Karpas-422 (cell line): Measurements from ENCODE around the gene GSTA4. TPM values are rescaled to one million over a fixed set of nuclear protein-coding genes. Genes with fewer than 3 reads are reported as not detected.
"Not testable (repeated sequence)": the region's sequence is repeated elsewhere in the genome, so short reads cannot be mapped to it uniquely, and the experiment has no call there.

Experiments used
- DNase-seq: peaks from one replicate; pipeline ENCODE4 v3.0.0-alpha.2; 2015
- H2AFZ ChIP-seq: fragments of 200-600 bp; sonication (generic); 2 replicates; pipeline ENCODE4 v1.6.1; 2014; ENCODE audit warnings: antibody characterized with exemption, low read length, mixed read lengths
- H3K27ac ChIP-seq: fragments of 200-600 bp; sonication (generic); 2 replicates; pipeline ENCODE4 v1.5.1; 2014; ENCODE audit warnings: mild to moderate bottlenecking, low read length, moderate library complexity
- H3K27me3 ChIP-seq: fragments of 200-600 bp; sonication (generic); 2 replicates; pipeline ENCODE4 v1.6.1; 2014; ENCODE audit warnings: low read length, mixed read lengths
- H3K36me3 ChIP-seq: fragments of 200-600 bp; sonication (generic); 2 replicates; pipeline ENCODE4 v1.6.1; 2014; ENCODE audit warnings: low read length, mixed read lengths; ENCODE audit not compliant: insufficient read depth
- H3K4me1 ChIP-seq: fragments of 200-600 bp; sonication (generic); 2 replicates; pipeline ENCODE4 v1.6.1; 2014; ENCODE audit warnings: mild to moderate bottlenecking, low read length, mixed read lengths
- H3K4me2 ChIP-seq: fragments of 200-600 bp; sonication (generic); 2 replicates; pipeline ENCODE4 v1.6.1; 2014; ENCODE audit warnings: low read length, low read depth, mild to moderate bottlenecking; ENCODE audit not compliant: poor library complexity, severe bottlenecking
- H3K4me3 ChIP-seq: fragments of 200-600 bp; sonication (generic); 2 replicates; pipeline ENCODE4 v1.5.1; 2014; ENCODE audit warnings: mild to moderate bottlenecking, antibody characterized with exemption, low read length, mixed read lengths
- H3K79me2 ChIP-seq: fragments of 200-600 bp; sonication (generic); 2 replicates; pipeline ENCODE4 v1.6.1; 2014; ENCODE audit warnings: mild to moderate bottlenecking, low read length, mixed read lengths
- H3K9ac ChIP-seq: fragments of 200-600 bp; sonication (generic); 2 replicates; pipeline ENCODE4 v1.6.0; 2014; ENCODE audit warnings: low read length
- H3K9me2 ChIP-seq: fragments of 200-600 bp; sonication (generic), shearing (Covaris generic); replicated peaks from 2 replicates; pipeline ENCODE4 v1.6.0; 2014; ENCODE audit warnings: mild to moderate bottlenecking, low read length, moderate library complexity; ENCODE audit not compliant: insufficient read depth
- H3K9me3 ChIP-seq: fragments of 300-700, 200-600 bp; sonication (generic); 2 replicates; pipeline ENCODE4 v1.6.1; 2014; ENCODE audit warnings: low read length, mixed read lengths
- H4K20me1 ChIP-seq: fragments of 200-600 bp; sonication (generic); 2 replicates; pipeline ENCODE4 v1.6.1; 2014; ENCODE audit warnings: mild to moderate bottlenecking, antibody characterized with exemption, low read length, low read depth; ENCODE audit not compliant: insufficient read depth
- total RNA-seq: library from RNA; depleted of rRNA; stranded (reverse); fragments of >200 nt; shearing (Covaris generic); gene quantifications from 2 replicates; pipeline ENCODE4 v1.2.3, GENCODE V29; 2014; ENCODE audit warnings: low replicate concordance; rRNA removed

GSTA4 gene
- total RNA-seq, 1 experiment from 2014 or later: 2.8 TPM

- not testable (repeated sequence) for H3K27me3 ChIP-seq, H3K4me2 ChIP-seq, H3K4me1 ChIP-seq, H3K36me3 ChIP-seq, H3K27ac ChIP-seq, H4K20me1 ChIP-seq, DNase-seq, H3K79me2 ChIP-seq, H3K4me3 ChIP-seq, H2AFZ ChIP-seq, H3K9me2 ChIP-seq, H3K9me3 ChIP-seq, H3K9ac ChIP-seq
These were observed 52.3 kb downstream of the GSTA4 start for GRCh38 chr6:52942821-52943220.

- Histone ChIP-seq H3K79me2 (no peaks in the 10 kb centered on the region), H3K4me1 (no peaks in the 10 kb centered on the region), H3K9ac (no peak overlapping the region), H3K4me2 (no peak overlapping the region), H3K27ac (no peak overlapping the region), H2AFZ (no peak overlapping the region), H3K4me3 (no peak overlapping the region), H4K20me1 (no peaks in the 10 kb centered on the region), H3K9me2 (no peaks in the 10 kb centered on the region), H3K27me3 (no peaks in the 10 kb centered on the region), H3K9me3 (no peaks in the 10 kb centered on the region), H3K36me3 (no peaks in the 10 kb centered on the region)
- no peak for DNase-seq
These were observed 52.9 kb downstream of the GSTA4 start for GRCh38 chr6:52942221-52942620.

GRCh38 chr6:52937908-52938307 is 57.2 kb downstream of the GSTA4 start:
- H4K20me1 ChIP-seq: no peaks in the 10 kb centered on the region
- no peak overlapping the region for H3K4me2 ChIP-seq
- no peak overlapping the region for H3K4me3 ChIP-seq
- DNase-seq: no peak
- no peaks in the 10 kb centered on the region for H3K9me2 ChIP-seq
- H3K9ac ChIP-seq: no peak overlapping the region
- no peaks in the 10 kb centered on the region for H3K36me3 ChIP-seq
- H3K79me2 ChIP-seq: no peaks in the 10 kb centered on the region
- no peaks in the 10 kb centered on the region for H3K4me1 ChIP-seq
- H3K27ac ChIP-seq: no peak overlapping the region
- H3K27me3 ChIP-seq: no peaks in the 10 kb centered on the region
- no peak overlapping the region for H2AFZ ChIP-seq
- H3K9me3 ChIP-seq: no peaks in the 10 kb centered on the region

- Histone ChIP-seq H3K4me1 (no peaks in the 10 kb centered on the region), H4K20me1 (no peaks in the 10 kb centered on the region), H3K4me2 (no peak overlapping the region), H3K79me2 (no peaks in the 10 kb centered on the region), H3K4me3 (no peak overlapping the region), H3K9ac (no peak overlapping the region), H3K9me3 (no peaks in the 10 kb centered on the region), H3K27ac (no peak overlapping the region), H3K27me3 (no peaks in the 10 kb centered on the region), H3K9me2 (no peaks in the 10 kb centered on the region), H3K36me3 (no peaks in the 10 kb centered on the region), H2AFZ (no peak overlapping the region)
- no peak for DNase-seq
These were observed 61.3 kb downstream of the GSTA4 start for GRCh38 chr6:52933778-52934177.

- Histone ChIP-seq H3K27ac (no peak overlapping the region), H3K9ac (no peak overlapping the region), H3K36me3 (no peaks in the 10 kb centered on the region), H3K9me3 (no peaks in the 10 kb centered on the region), H3K79me2 (no peaks in the 10 kb centered on the region), H3K4me2 (no peak overlapping the region), H3K27me3 (no peaks in the 10 kb centered on the region), H3K9me2 (no peaks in the 10 kb centered on the region), H3K4me3 (no peak overlapping the region), H4K20me1 (no peaks in the 10 kb centered on the region), H2AFZ (no peak overlapping the region), H3K4me1 (no peaks in the 10 kb centered on the region)
- no peak for DNase-seq
These were observed 63.7 kb downstream of the GSTA4 start for GRCh38 chr6:52931351-52931750.

- Histone ChIP-seq H4K20me1 (no peaks in the 10 kb centered on the region), H3K4me3 (no peak overlapping the region), H3K36me3 (no peaks in the 10 kb centered on the region), H3K4me2 (no peak overlapping the region), H3K27me3 (no peaks in the 10 kb centered on the region), H2AFZ (no peak overlapping the region), H3K9me2 (no peaks in the 10 kb centered on the region), H3K79me2 (no peaks in the 10 kb centered on the region), H3K9me3 (no peaks in the 10 kb centered on the region), H3K9ac (no peak overlapping the region), H3K4me1 (no peaks in the 10 kb centered on the region), H3K27ac (no peak overlapping the region)
- no peak for DNase-seq
These were observed 65.5 kb downstream of the GSTA4 start for GRCh38 chr6:52929321-52930164.

Other genes with a start within 250 kb of the GSTA4 start
- gene GSTA2, start 231.8 kb downstream of the GSTA4 start, total RNA-seq: not detected in 2 replicates
- gene GSTA1, start 191.5 kb downstream of the GSTA4 start, total RNA-seq: not detected in 2 replicates
- not detected in 2 replicates for gene GSTA5, start 154.5 kb downstream of the GSTA4 start, total RNA-seq
- gene GSTA3, start 85.6 kb downstream of the GSTA4 start, total RNA-seq: not detected in 2 replicates
- 1.1 and 3.5 TPM in 2 replicates for gene CILK1, start 66.5 kb upstream of the GSTA4 start, total RNA-seq
- gene FBXO9, start 70.1 kb upstream of the GSTA4 start, total RNA-seq: 41.5 and 51.0 TPM in 2 replicates
- gene GCM1, start 153.6 kb upstream of the GSTA4 start, total RNA-seq: 0.07 TPM in 1 of 2 replicates, not detected in the other